SK-N-SH treated with all-trans-retinoic acid at 6 μM for 48 hours (cell line): ENCODE results near the gene NOP16.

Source experiments
- BACH2 ChIP-seq: fragments of 250-450 bp; sonication (Bioruptor Pico); IDR thresholded peaks from 2 replicates; pipeline ENCODE4 v1.9.0; 2021; ENCODE audit warnings: mild to moderate bottlenecking, borderline replicate concordance
- SNAI2 ChIP-seq: fragments of 250-450 bp; sonication (Bioruptor Pico); IDR thresholded peaks from 2 replicates; pipeline ENCODE4 v1.5.0; 2020; ENCODE audit warnings: mild to moderate bottlenecking, moderate library complexity
- TCF4 ChIP-seq: fragments of 250-450 bp; sonication (Bioruptor Pico); IDR thresholded peaks from 2 replicates; pipeline ENCODE4 v1.8.0; 2021; ENCODE audit warnings: mild to moderate bottlenecking, moderate library complexity, borderline replicate concordance
- ZNF70 ChIP-seq: fragments of 450-650 bp; formaldehyde crosslinking; IDR thresholded peaks from 2 replicates; pipeline ENCODE4 v1.5.0; 2020; ENCODE audit warnings: mild to moderate bottlenecking, moderate library complexity
- TF ChIP-seq, protein P1 (sequence below): fragments of 250-450 bp; sonication (Bioruptor Pico); IDR thresholded peaks from 2 replicates; pipeline ENCODE4 v1.8.0; 2020; ENCODE audit warnings: mild to moderate bottlenecking, moderate library complexity, borderline replicate concordance

DNA sequence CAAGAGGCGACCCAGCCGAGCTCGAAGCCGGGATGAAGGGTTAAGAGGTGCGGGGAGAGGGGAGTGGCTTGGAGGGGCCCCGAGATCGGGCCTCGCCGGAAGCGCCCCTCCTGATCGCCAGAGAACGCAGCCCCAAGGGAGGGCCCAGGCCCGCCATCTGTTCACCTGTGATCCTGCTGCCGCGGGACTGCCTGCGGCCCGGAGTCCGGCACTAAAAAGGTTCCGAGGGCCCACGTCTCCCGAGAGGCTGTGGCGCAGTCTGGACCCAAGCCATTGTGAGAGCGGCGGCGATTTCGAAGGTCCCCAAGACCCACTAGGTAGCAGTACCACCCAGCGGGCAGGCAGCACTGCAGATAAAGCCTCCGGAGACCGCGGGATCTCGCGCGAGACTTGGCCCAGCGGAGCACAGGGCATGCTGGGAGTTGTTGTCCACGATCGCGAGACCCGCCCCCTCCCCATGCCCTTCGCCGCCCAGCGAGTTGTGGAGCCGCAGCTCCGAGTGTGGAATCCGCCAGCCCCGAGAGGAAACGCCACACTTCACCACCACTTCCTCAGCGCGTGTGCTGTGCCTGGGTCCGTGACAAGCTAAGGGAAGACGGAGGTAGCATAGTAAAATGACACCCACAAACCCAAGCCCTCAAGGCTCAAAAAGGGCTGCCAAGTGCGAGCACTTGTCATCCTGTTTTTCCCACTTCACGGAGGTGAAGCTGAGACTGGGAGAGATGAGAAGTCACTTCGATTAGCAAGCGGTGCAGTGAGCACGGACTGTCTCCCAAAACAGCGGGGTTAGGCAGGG is 26.8 kb downstream of the NOP16 start, which contains the start of gene KIAA1191:
- no peak for TF ChIP-seq SNAI2 (CRISPR knock-in tag)
- no peak for TF ChIP-seq TCF4 (CRISPR knock-in tag)
- TF ChIP-seq, protein P1, sequence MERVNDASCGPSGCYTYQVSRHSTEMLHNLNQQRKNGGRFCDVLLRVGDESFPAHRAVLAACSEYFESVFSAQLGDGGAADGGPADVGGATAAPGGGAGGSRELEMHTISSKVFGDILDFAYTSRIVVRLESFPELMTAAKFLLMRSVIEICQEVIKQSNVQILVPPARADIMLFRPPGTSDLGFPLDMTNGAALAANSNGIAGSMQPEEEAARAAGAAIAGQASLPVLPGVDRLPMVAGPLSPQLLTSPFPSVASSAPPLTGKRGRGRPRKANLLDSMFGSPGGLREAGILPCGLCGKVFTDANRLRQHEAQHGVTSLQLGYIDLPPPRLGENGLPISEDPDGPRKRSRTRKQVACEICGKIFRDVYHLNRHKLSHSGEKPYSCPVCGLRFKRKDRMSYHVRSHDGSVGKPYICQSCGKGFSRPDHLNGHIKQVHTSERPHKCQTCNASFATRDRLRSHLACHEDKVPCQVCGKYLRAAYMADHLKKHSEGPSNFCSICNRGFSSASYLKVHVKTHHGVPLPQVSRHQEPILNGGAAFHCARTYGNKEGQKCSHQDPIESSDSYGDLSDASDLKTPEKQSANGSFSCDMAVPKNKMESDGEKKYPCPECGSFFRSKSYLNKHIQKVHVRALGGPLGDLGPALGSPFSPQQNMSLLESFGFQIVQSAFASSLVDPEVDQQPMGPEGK (CRISPR knock-in tag), result no peak
- no peak for TF ChIP-seq BACH2 (CRISPR knock-in tag)
- no peak for TF ChIP-seq ZNF70 (CRISPR knock-in tag)
